ENCODE measurements around the gene BLOC1S1.

The BLOC1S1 gene

DNA sequence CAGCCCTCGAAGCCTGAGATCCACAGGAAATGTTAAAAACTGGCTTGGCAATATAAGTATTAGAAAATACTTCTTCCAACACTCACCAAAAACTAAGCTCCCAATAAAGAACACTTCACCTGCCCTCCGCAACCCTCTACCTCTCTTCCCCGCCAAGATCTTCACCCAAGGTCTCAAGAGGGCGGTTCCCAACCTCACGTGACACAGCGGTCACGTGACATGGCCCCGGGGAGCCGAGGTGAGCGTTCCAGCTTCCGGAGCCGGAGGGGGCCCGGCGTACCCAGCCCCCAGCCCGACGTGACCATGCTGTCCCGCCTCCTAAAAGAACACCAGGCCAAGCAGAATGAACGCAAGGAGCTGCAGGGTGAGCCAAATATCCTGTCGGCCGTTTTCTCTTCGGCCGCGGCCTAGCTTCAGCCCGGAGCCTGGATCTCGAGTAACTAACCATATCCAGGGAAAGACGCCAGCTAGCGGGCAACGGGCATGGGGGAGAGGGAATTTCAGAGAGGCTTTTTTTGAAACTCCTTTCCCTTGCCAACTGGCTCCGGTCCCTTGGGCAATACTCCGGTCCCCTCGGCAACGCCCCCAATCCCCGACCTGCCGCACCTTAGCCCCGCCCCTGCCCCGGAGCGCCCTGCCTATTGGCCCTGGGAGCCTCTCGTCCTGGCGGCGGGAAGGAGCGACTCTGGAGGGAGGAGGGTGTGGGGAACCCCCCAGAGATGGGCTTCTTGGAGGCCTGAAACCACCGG lies at the start of gene BLOC1S1:
Gene BLOC1S1 (plus strand): TSS at position 214 of the 749 bp plus-strand sequence. CDS start 6 bp downstream, at position 220.
- peak; percentile 89 for DNase-seq

DNA sequence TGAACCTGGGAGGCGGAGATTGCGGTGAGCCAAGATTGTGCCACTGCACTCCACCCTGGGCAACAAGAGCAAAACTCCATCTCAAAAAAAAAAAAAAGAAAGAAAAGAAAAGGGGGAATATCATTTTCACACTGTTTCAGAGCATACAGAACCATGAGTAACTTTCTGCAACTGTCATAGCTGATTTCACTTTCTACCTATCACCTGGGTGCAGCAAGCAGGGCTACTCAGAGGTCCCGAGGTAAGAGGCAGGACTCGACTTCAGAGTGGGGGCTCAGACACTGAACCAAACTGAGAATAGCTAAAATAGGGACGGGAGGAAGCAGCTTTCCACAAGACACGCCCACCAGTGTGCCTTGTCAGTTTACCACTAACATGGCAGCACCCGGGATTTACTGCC lies 49.3 kb upstream of the BLOC1S1 start:
- DNase-seq: no peak

DNA sequence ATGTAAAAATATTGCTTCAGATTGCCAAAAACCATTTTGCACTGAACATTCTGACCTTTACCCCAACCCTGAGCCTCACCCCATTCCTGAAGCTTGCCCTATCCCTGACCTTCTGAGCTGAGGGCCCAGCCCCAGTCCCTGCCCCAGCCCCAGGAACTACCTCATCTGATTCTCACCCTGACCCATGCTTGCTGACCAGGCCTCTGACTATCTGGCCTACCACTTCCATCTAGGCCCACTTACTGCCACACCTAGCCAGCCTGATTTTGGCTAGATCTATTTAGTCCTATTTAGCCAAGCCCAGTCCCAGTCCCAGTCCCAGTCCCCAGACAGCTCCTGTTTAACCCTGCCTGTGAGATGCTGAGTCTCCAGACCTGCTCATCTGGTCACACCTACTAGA lies 45.6 kb upstream of the BLOC1S1 start:
- no peak for DNase-seq

GRCh38 chr12:55671746-55672145 lies 44.1 kb upstream of the BLOC1S1 start:
- no peak for DNase-seq

- DNase-seq: no peak
Measured at GRCh38 chr12:55673638-55674037, 42.2 kb upstream of the BLOC1S1 start.

DNA sequence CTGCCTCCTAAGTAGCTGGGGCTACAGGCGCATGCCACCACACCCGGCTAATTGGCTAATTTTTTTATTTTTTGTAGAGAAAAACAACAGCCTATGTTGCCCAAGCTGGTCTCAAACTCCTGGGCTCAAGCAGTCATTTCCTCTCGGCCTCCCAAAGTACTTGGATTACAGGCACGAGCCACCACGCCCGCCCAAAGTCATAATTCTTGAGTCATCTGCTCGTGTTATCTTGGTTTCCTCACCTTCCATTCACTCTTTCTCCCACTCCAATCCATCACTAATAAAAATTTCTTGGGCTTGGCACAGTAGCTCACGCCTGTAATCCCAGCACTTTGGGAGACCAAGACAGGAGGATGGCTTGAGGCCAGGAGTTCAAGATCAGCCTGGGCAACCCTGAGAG lies 40.2 kb upstream of the BLOC1S1 start:
- no peak for DNase-seq

DNA sequence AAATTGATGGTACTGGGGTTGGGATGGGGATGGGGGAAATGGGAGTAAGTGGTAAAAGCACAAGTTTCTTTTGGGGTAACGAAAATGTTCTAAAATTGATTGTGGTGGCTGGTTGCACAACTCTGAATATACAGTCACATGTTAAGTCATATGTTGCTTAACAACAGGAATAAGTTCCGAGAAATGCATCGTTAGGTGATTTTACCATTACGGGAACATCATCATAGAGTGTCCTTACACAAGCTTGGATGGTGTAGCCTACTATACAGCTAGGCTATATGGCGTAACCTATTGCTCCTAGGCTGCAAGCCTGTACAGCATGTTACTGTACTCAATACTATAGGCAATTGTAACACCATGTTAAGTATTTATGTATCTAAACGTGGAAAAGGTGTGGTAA lies 39.1 kb upstream of the BLOC1S1 start:
- no peak for DNase-seq

DNA sequence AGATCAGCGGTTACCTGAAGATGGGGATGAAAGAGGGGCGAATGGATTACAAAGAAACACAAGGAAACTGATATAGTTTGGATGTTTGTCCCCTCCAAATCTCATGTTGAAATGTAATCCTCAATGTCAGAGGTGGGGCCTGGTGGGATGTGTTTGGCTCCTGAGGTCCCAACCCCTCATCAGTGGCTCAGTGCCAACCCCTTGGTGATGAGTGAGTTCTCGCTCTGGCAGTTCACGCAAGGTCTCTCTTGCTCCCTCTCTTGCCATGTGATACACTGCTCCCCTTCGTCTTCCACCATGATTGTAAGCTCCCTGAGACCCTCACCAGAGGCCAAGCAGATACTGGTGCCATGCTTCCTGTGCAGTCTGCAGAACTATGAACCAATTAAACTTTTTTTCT lies 36.2 kb upstream of the BLOC1S1 start:
- no peak for DNase-seq

DNA sequence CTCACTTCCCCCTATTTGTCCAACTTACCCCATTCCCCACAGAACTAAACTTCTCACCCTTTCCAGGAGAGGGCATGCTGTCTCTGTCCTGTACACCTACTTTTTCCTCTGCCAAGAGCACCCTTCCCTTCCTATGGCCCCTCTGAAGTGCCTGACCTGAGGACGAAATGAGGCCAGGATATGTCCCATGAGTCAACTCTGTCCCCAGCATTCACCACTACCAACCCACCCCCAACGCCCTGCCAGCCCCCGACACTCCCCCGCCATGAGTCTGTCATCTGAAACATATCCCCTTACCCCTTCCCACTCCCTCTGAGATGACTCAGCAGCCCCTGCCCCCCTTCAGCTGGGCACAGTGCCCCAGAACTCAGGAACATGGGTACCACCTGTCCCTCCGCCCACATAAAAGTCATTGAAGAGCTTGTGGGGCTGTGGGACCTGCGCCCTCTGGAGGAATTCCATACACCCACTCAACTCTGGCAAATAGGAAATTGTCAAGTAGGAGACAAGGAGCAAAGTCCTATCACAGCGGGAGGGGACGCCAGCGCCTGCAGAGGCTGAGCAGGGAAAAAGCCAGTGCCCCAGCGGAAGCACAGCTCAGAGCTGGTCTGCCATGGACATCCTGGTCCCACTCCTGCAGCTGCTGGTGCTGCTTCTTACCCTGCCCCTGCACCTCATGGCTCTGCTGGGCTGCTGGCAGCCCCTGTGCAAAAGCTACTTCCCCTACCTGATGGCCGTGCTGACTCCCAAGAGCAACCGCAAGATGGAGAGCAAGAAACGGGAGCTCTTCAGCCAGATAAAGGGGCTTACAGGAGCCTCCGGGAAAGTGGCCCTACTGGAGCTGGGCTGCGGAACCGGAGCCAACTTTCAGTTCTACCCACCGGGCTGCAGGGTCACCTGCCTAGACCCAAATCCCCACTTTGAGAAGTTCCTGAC lies 34.4 kb upstream of the BLOC1S1 start:
- no peak for DNase-seq

DNA sequence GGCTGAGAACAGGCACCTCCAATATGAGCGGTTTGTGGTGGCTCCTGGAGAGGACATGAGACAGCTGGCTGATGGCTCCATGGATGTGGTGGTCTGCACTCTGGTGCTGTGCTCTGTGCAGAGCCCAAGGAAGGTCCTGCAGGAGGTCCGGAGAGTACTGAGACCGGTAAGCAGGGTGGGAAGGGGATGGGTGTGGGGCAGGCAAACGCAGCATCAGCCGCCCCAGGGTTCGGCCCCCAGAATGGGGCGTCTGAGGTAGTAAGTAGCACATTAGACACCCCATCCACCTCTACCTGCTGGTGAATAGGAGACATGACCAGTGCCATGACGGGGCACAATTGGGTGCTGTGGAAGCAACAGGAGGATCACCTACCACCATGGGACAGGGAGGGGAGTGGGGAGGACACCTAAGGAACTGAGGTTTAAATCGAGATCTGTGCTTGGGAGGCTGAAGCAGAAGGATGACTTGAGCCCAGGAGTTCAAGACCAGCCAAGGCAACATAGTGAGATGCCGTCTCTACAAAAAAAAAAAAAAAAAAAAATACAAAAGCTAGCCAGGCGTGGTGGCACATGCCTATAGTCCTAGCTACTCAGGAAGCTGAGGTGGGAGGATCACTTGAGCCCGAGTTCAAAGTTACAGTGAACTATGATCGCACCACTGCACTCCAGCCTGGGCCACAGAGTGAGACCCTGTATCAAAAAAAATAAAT lies 33.6 kb upstream of the BLOC1S1 start:
- no peak for DNase-seq

DNA sequence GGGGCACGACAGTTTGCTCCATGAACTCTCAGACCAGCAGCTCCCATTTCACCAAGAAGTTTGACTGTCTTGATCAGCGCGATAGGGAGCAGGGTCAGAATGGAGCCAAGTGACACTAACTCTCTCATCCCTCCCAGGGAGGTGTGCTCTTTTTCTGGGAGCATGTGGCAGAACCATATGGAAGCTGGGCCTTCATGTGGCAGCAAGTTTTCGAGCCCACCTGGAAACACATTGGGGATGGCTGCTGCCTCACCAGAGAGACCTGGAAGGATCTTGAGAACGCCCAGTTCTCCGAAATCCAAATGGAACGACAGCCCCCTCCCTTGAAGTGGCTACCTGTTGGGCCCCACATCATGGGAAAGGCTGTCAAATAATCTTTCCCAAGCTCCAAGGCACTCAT lies 32.2 kb upstream of the BLOC1S1 start:
- no peak for DNase-seq

- DNase-seq: no peak
Measured at GRCh38 chr12:55684761-55685370, 31.0 kb upstream of the BLOC1S1 start.

- no peak for DNase-seq
Measured at GRCh38 chr12:55685671-55686070, 30.2 kb upstream of the BLOC1S1 start.

- DNase-seq: no peak
Measured at GRCh38 chr12:55686366-55687010, 29.4 kb upstream of the BLOC1S1 start.

GRCh38 chr12:55687746-55688145 lies 28.1 kb upstream of the BLOC1S1 start:
- DNase-seq: no peak

DNA sequence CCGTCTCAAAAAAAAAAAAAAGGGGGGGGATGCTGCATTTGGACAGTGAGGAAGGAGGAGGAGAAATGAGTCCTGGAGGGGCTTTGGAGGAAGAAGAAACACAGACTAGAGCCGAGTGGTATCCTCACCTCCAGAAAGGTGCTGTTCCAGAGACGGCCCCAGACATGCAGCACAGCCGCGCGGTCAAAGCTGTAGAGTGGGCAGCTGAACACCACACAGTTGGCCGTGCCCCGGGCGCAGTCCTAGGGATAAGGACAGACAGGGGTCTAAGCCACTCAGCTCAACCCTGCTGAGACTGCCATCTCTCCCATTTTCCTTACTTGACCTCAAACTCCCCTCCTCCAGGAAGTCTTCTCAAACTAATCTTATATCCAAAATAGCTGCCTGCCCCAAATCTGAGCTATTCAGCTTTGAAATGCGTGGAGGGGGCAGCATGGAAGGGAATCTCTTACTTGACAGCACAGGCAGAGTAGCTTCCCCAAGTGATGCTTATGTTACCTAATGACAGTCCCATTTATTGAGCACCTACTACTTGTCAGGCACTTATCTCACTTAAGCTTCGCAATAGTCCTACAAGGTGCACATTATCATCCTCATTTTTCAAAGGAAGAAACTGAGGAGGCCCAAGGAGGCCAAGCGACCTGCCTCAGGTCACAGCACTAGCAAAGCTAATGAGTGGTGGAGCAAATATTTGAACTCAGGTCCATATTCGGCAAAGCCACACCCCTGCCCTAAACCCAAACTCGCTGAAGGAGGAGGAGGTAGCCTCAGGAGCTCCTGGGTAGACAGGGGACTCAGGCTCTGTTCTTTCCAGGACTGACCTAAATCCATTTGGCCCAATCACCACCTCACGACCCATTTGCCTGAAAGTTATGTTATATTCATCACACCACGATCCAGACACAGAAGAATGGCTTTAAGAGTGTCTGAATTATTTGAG lies 26.9 kb upstream of the BLOC1S1 start:
- no peak for DNase-seq

DNA sequence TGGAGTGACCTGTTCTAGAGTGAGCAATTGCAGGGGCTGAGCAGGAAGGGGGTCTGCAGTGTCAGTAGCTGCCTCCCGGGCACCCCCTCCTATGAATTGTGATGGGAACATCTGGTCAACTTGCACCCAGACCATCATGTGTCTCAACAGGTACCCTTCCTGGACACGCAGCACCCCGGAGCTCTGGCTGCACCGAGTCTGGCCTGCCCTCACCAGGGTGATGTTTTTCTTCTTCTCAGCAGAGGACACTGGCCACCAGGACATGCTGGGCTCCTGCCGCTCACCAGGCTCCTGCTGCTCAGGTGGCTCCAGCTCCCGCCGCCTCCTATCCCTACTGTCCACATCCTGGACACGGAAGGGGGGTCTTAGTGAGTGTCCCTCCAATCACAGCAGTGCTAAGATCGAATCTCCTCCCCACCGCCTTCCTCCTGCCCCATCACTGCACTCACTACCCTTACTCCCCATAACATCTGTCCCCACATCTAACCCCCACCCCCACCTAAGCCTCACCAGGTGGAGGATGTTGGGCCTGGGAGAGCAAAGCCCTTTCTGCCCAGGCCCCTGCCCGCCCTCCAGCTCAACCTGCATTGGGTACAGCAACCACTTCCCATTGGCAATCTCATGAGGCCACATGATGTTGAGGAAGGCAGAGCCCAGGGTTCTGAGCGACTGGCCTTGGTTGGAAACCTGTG lies 23.1 kb upstream of the BLOC1S1 start:
- DNase-seq: no peak

DNA sequence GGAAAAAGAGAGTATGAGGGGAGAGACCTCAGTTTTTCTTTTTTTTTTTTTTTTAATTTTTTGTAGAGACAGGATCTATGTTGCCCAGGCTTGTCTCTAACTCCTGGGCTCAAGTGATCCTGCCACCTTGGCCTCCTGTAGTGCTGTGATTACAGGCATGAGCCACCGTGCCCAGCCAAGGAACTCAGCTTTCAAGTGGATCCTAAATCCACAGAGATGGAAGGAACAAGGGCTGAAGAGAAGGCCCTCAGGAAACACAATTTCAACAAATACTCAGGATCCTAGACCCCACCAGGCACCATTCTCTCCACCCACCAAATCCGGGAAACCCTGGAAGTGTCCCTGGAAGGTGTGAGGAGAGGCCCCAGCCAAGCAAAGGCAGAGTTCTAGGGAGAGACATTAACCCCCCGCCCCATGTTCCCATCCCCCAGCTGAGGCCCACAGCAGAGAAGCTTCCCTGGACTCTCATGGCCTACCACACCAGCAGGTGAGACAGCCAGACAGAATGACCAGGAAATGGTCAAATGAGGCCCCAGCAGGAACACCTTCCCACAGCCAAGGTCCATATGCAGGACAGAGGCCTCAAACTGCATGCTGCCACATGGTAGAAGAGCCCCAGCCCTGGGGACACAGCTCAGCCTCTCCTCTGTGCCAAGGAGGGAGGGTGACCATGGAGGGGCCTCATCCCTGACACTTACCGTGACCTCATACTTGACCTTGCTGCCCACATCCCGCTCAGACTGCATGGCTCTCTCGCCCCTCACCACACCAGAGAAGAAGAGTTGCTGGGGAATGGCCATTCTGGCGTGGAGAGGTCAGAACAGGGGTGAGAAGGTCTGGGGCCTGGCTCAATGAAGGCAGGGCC lies 22.3 kb upstream of the BLOC1S1 start:
- no peak for DNase-seq

GRCh38 chr12:55694188-55694515 lies 21.7 kb upstream of the BLOC1S1 start:
- DNase-seq: no peak

- DNase-seq: no peak
Measured at GRCh38 chr12:55694651-55695050, 21.2 kb upstream of the BLOC1S1 start.

Data from GDM1 (cell line).